A549 (cell line): Measurements from ENCODE around the gene TMUB2. TPM values are rescaled to one million over a fixed set of nuclear protein-coding genes. Genes with fewer than 3 reads are reported as not detected.
"Not testable (repeated sequence)": the region's sequence is repeated elsewhere in the genome, so short reads cannot be mapped to it uniquely, and the experiment has no call there.

Experiments used
- ATAC-seq, 2 experiments: fragments of 200-7000 bp in 1 of 2; fragments of >200 bp in 1 of 2; cut with Nextera tagmentation in 1 of 2; cut with Tn5 transposase in 1 of 2; 3 replicates each; pipeline versions ENCODE4 v1.8.0 to v1.9.1; 2018 to 2020; ENCODE audit warnings: mild to moderate bottlenecking in 1 of 2, moderate library complexity in 1 of 2
- CTCF ChIA-PET: fragments of 300-600 bp; sonication (Branson Sonifier 250); formaldehyde crosslinking; extraction: SDS; loops from one replicate; lab custom pipeline; 2021; ENCODE audit warnings: antibody characterized with exemption, inconsistent platforms; lab: Yijun Ruan, JAX
- POLR2A ChIA-PET: fragments of 350-600 bp; formaldehyde crosslinking; extraction: SDS; loops from one replicate; lab custom pipeline; 2021; ENCODE audit warnings: antibody characterized with exemption, inconsistent platforms; lab: Yijun Ruan, JAX
- DNase-seq, 2 experiments: peaks; one replicate each; pipeline versions ENCODE4 v3.0.0 to v3.0.0-alpha.2; 2011 to 2016; ENCODE audit warnings: low read depth in 1 of 2, low spot score in 1 of 2
- FAIRE-seq: peaks from 2 replicates; lab custom pipeline; 2011; peaks lifted over from hg19 to GRCh38; lab: Jason Lieb, UNC
- H3K27ac ChIP-seq, 2 experiments: fragments of >200 bp; sonication (Bioruptor Twin); formaldehyde crosslinking; 3 replicates each; pipeline ENCODE4 v1.5.1; 2016 to 2017
- H3K4me1 ChIP-seq: fragments of >200 bp; sonication (Bioruptor Twin); formaldehyde crosslinking; 3 replicates; pipeline ENCODE4 v1.6.1; 2016
- H3K4me2 ChIP-seq: fragments of >200 bp; sonication (Bioruptor Twin); formaldehyde crosslinking; 3 replicates; pipeline ENCODE4 v1.6.1; 2016
- H3K4me3 ChIP-seq: fragments of >200 bp; sonication (Bioruptor Twin); formaldehyde crosslinking; 3 replicates; pipeline ENCODE4 v1.5.1; 2016
- H3K9me3 ChIP-seq: fragments of >200 bp; sonication (Bioruptor Twin); formaldehyde crosslinking; 3 replicates; pipeline ENCODE4 v1.6.1; 2016
- BCL3 ChIP-seq: fragments of >200 bp; sonication (Bioruptor Twin); formaldehyde crosslinking; IDR thresholded peaks from 3 replicates; pipeline ENCODE4 v1.6.1; 2016
- BHLHE40 ChIP-seq: IDR thresholded peaks from 2 replicates; pipeline ENCODE4 v1.6.1; 2012; ENCODE audit warnings: low read depth, low read length, inconsistent platforms
- CBX2 ChIP-seq: fragments of 200-600 bp; sonication (generic); IDR thresholded peaks from 2 replicates; pipeline ENCODE4 v1.6.1; 2016; ENCODE audit warnings: low read depth, mild to moderate bottlenecking, borderline replicate concordance
- CTCF ChIP-seq: fragments of >200 bp; sonication (Bioruptor Twin); formaldehyde crosslinking; IDR thresholded peaks from 3 replicates; pipeline ENCODE4 v1.5.1; 2016
- ESRRA ChIP-seq: fragments of 150-350 bp; IDR thresholded peaks from 2 replicates; pipeline ENCODE4 v1.6.1; 2014; ENCODE audit warnings: mild to moderate bottlenecking, low read length, borderline replicate concordance
- FOXS1 ChIP-seq: fragments of 250-450 bp; sonication (Bioruptor Pico); IDR thresholded peaks from 2 replicates; pipeline ENCODE4 v1.5.0; 2020; ENCODE audit warnings: mild to moderate bottlenecking, moderate library complexity
- GATA3 ChIP-seq: IDR thresholded peaks from 2 replicates; pipeline ENCODE4 v1.6.1; 2012; ENCODE audit warnings: borderline replicate concordance
- HDAC2 ChIP-seq: fragments of 200-600 bp; sonication (generic); IDR thresholded peaks from 2 replicates; pipeline ENCODE4 v1.6.1; 2016
- HES2 ChIP-seq: fragments of >200 bp; sonication (Bioruptor Twin); formaldehyde crosslinking; IDR thresholded peaks from 2 replicates; pipeline ENCODE4 v1.6.1; 2016
- HEYL ChIP-seq: fragments of 250-450 bp; sonication (Bioruptor Pico); IDR thresholded peaks from 2 replicates; pipeline ENCODE4 v1.8.0; 2021; ENCODE audit warnings: mild to moderate bottlenecking, moderate library complexity
- HOXA7 ChIP-seq: fragments of 250-450 bp; sonication (Bioruptor Pico); IDR thresholded peaks from 2 replicates; pipeline ENCODE4 v1.5.0; 2020; ENCODE audit warnings: mild to moderate bottlenecking, moderate library complexity
- KDM1A ChIP-seq: fragments of 200-600 bp; sonication (generic); IDR thresholded peaks from 2 replicates; pipeline ENCODE4 v1.6.1; 2016; ENCODE audit warnings: low read depth, mild to moderate bottlenecking
- KDM5A ChIP-seq: fragments of 200-600 bp; sonication (generic); IDR thresholded peaks from 2 replicates; pipeline ENCODE4 v1.6.1; 2016; ENCODE audit warnings: antibody characterized with exemption, mild to moderate bottlenecking
- MAFK ChIP-seq: fragments of 450-650 bp; IDR thresholded peaks from 2 replicates; pipeline ENCODE4 v1.6.1; 2014; ENCODE audit not compliant: partially characterized antibody
- MAX ChIP-seq: IDR thresholded peaks from 2 replicates; pipeline ENCODE4 v1.6.1; 2012
- PHF8 ChIP-seq: fragments of 200-600 bp; sonication (generic); IDR thresholded peaks from 2 replicates; pipeline ENCODE4 v1.6.1; 2016; ENCODE audit warnings: low read depth, mild to moderate bottlenecking, antibody characterized with exemption, moderate library complexity, borderline replicate concordance
- POLR2AphosphoS2 ChIP-seq: conservative IDR thresholded peaks from 2 replicates; pipeline ENCODE4 v1.6.1; 2012; ENCODE audit warnings: low read length, improper control_type of control experiment, inconsistent platforms
- REST ChIP-seq: fragments of 200-600 bp; sonication (generic); IDR thresholded peaks from 2 replicates; pipeline ENCODE4 v1.6.1; 2016; ENCODE audit warnings: antibody characterized with exemption, mild to moderate bottlenecking, moderate library complexity
- RNF2 ChIP-seq: fragments of 200-600 bp; sonication (generic); IDR thresholded peaks from 2 replicates; pipeline ENCODE4 v1.6.1; 2016; ENCODE audit warnings: low read depth, mild to moderate bottlenecking, antibody characterized with exemption, moderate library complexity, borderline replicate concordance
- SMC3 ChIP-seq: fragments of >200 bp; sonication (Bioruptor Twin); formaldehyde crosslinking; IDR thresholded peaks from 3 replicates; pipeline ENCODE4 v1.6.1; 2018; ENCODE audit warnings: inconsistent platforms
- SREBF2 ChIP-seq: fragments of 450-650 bp; IDR thresholded peaks from 2 replicates; pipeline ENCODE4 v1.6.1; 2014; ENCODE audit warnings: mild to moderate bottlenecking, moderate library complexity
- ZC3H11A ChIP-seq: fragments of 450-650 bp; IDR thresholded peaks from 2 replicates; pipeline ENCODE4 v1.6.1; 2014; ENCODE audit warnings: antibody characterized with exemption, mild to moderate bottlenecking
- ZNF302 ChIP-seq: fragments of 250-450 bp; sonication (Bioruptor Pico); IDR thresholded peaks from 2 replicates; pipeline ENCODE4 v1.9.0; 2021; ENCODE audit warnings: inconsistent platforms, mild to moderate bottlenecking, moderate library complexity
- ZSCAN20 ChIP-seq: fragments of 250-450 bp; sonication (Bioruptor Pico); IDR thresholded peaks from 2 replicates; pipeline ENCODE4 v1.8.0; 2022; ENCODE audit warnings: mild to moderate bottlenecking, moderate library complexity
- WGBS: methylation state at CpG from one replicate; pipeline ENCODE4 v1.1.6; 2017; ENCODE audit errors: missing lambda C conversion rate; 5-methylcytosine and 5-hydroxymethylcytosine counted together
- polyA plus RNA-seq, 4 experiments: library from polyadenylated mRNA; depleted of rRNA in 3 of 4; stranded (reverse); fragments of >200 nt; fragmentation: RNase III in 1 of 4; extraction: RNeasy Plus Mini Kit Qiagen cat#74134 plus additional on column Dnase treatment in 1 of 4; gene quantifications; 2 replicates in 3 of 4; 3 replicates in 1 of 4; pipeline ENCODE4 v1.2.3, GENCODE V29; 2011 to 2017

The TMUB2 gene
- polyA plus RNA-seq, 2 of the 4 experiments (the other 2 are of a cell fraction): 36.2 to 42.0 TPM

GRCh38 chr17:44137891-44138709, 48.7 kb upstream of the TMUB2 start (continued):
- TF ChIP-seq BCL3 (peak; percentile 51; the same call in 1 of the 3 replicates), SREBF2 (no peak), PHF8 (no peak), KDM5A (no peak), BHLHE40 (no peak), MAFK (no peak), RNF2 (no peak), POLR2AphosphoS2 (no peak), SMC3 (no peak), CTCF (no peak), GATA3 (peak; percentile 69), ZSCAN20 (CRISPR knock-in tag) (no peak), HEYL (CRISPR knock-in tag) (no peak), HDAC2 (no peak), FOXS1 (CRISPR knock-in tag) (no peak), ZC3H11A (no peak), HES2 (no peak), KDM1A (no peak), CBX2 (no peak), ESRRA (no peak), REST (no peak), MAX (peak; percentile 90), HOXA7 (CRISPR knock-in tag) (no peak), ZNF302 (CRISPR knock-in tag) (no peak)

- POLR2A ChIA-PET, H3K9me3 ChIP-seq, H3K4me3 ChIP-seq, FAIRE-seq, ATAC-seq, DNase-seq, H3K4me2 ChIP-seq, H3K27ac ChIP-seq: not testable (repeated sequence)
- CTCF ChIA-PET: interaction anchor here (0.9 to 13.3 kb wide), 7 partner anchors 9 to 60 kb away, joined by 3 to 159 read pairs (median 8); partner anchors contain the start of gene ASB16
- 88% methylated on average over 8 of the region's 8 CpGs for WGBS
- H3K4me1 ChIP-seq: peaks cover 17% of the 10 kb centered on the region
These were observed 42.9 kb upstream of the TMUB2 start for GRCh38 chr17:44143921-44144320.
